Stimulated activated CD8-positive, alpha-beta memory T cell treated with anti-CD3 and anti-CD28 coated beads, Interleukin-15, amount 100 ng/mL, for 1 hour (primary cell): Measurements from ENCODE around the gene METTL2A.
"Not testable (repeated sequence)": the region's sequence is repeated elsewhere in the genome, so short reads cannot be mapped to it uniquely, and the experiment has no call there.

Experiments
- DNase-seq: peaks from one replicate; pipeline ENCODE4 v3.0.0-alpha.2; 2020; ENCODE audit warnings: low read depth

Gene METTL2A

GRCh38 chr17:62473030-62473982 is 49.6 kb downstream of the METTL2A start:
- DNase-seq, result not testable (repeated sequence)

GRCh38 chr17:62477111-62477510 is 53.4 kb downstream of the METTL2A start:
- not testable (repeated sequence) for DNase-seq

- not testable (repeated sequence) for DNase-seq
Measured at GRCh38 chr17:62477718-62478408, 54.2 kb downstream of the METTL2A start.

- peak; percentile 43 for DNase-seq
Measured at GRCh38 chr17:62478424-62478879, 54.8 kb downstream of the METTL2A start, which contains the start of gene TLK2. Gene TLK2, plus strand, starts transcription at chr17:62478825. Its CDS starts 2,301 bp downstream, at chr17:62481126.

- not testable (repeated sequence) for DNase-seq
Measured at GRCh38 chr17:62478880-62479638, 55.4 kb downstream of the METTL2A start.

- DNase-seq, result not testable (repeated sequence)
Measured at GRCh38 chr17:62479639-62480258, 56.1 kb downstream of the METTL2A start.

- DNase-seq, result not testable (repeated sequence)
Measured at GRCh38 chr17:62482553-62482952, 58.9 kb downstream of the METTL2A start.

GRCh38 chr17:62490990-62491389 is 67.3 kb downstream of the METTL2A start:
- not testable (repeated sequence) for DNase-seq

- not testable (repeated sequence) for DNase-seq
Measured at GRCh38 chr17:62493049-62493655, 69.5 kb downstream of the METTL2A start.

GRCh38 chr17:62494073-62494472 is 70.4 kb downstream of the METTL2A start:
- DNase-seq, result not testable (repeated sequence)

- DNase-seq, result not testable (repeated sequence)
Measured at GRCh38 chr17:62496344-62496743, 72.6 kb downstream of the METTL2A start.

GRCh38 chr17:62498796-62499195 is 75.1 kb downstream of the METTL2A start:
- DNase-seq, result not testable (repeated sequence)
